Caco-2 (cell line): Measurements from ENCODE around the gene UBE2V1. TPM values are rescaled to one million over a fixed set of nuclear protein-coding genes. Genes with fewer than 3 reads are reported as not detected.

Source experiments
- BruUV-seq: library from RNA; stranded (reverse); fragments of 400-500 nt; replicated peaks from 2 replicates; lab custom pipeline; 2021; lab: Mats Ljungman, UMichigan
- CTCF ChIA-PET: fragments of 300-600 bp; sonication (Branson Sonifier 250); formaldehyde crosslinking; loops from one replicate; lab custom pipeline; 2022; ENCODE audit warnings: antibody characterized with exemption; lab: Charles Lee
- POLR2A ChIA-PET: fragments of 300-600 bp; sonication (Branson Sonifier 250); formaldehyde crosslinking; loops from one replicate; lab custom pipeline; 2022; ENCODE audit warnings: antibody characterized with exemption; lab: Charles Lee
- DNase-seq, 2 experiments: peaks; one replicate each; pipeline versions ENCODE4 v3.0.0 to v3.0.0-alpha.2; 2020 to 2022
- H3K27me3 ChIP-seq: replicated peaks from 2 replicates; pipeline ENCODE4 v1.6.0; 2011; ENCODE audit warnings: low read length; ENCODE audit not compliant: control insufficient read depth, insufficient read depth
- H3K36me3 ChIP-seq: 2 replicates; pipeline ENCODE4 v1.5.1; 2011; ENCODE audit warnings: low read length; ENCODE audit not compliant: control insufficient read depth, insufficient read depth
- H3K4me1 ChIP-seq: fragments of 250-450 bp; sonication (Bioruptor Pico); 2 replicates; pipeline ENCODE4 v1.5.1; 2020; ENCODE audit warnings: mild to moderate bottlenecking
- H3K4me3 ChIP-seq: 2 replicates; pipeline ENCODE4 v1.5.1; 2011; ENCODE audit warnings: low read depth, mild to moderate bottlenecking, control low read depth, low read length
- H3K9me3 ChIP-seq: fragments of 250-450 bp; sonication (Bioruptor Pico); 2 replicates; pipeline ENCODE4 v1.5.1; 2020; ENCODE audit warnings: mild to moderate bottlenecking, moderate library complexity
- H3K27ac Mint-ChIP-seq: one replicate; pipeline ENCODE4 v1.8.0; 2022; ENCODE audit warnings: mixed read lengths; ENCODE audit not compliant: unreplicated experiment
- H3K27me3 Mint-ChIP-seq: one replicate; pipeline ENCODE4 v1.8.0; 2022; ENCODE audit warnings: mixed read lengths; ENCODE audit not compliant: insufficient read depth, unreplicated experiment
- H3K36me3 Mint-ChIP-seq: one replicate; pipeline ENCODE4 v1.8.0; 2022; ENCODE audit warnings: mild to moderate bottlenecking, mixed read lengths; ENCODE audit not compliant: insufficient read depth, unreplicated experiment
- H3K4me1 Mint-ChIP-seq: one replicate; pipeline ENCODE4 v1.8.0; 2022; ENCODE audit warnings: low read depth, mixed read lengths; ENCODE audit not compliant: unreplicated experiment
- H3K4me3 Mint-ChIP-seq: one replicate; pipeline ENCODE4 v1.8.0; 2022; ENCODE audit warnings: mild to moderate bottlenecking, moderate library complexity, mixed read lengths; ENCODE audit not compliant: unreplicated experiment
- H3K9me3 Mint-ChIP-seq: one replicate; pipeline ENCODE4 v1.8.0; 2022; ENCODE audit warnings: mixed read lengths; ENCODE audit not compliant: unreplicated experiment
- CTCF ChIP-seq, 2 experiments: fragments of 200-600 bp in 1 of 2; IDR thresholded peaks; 1 replicate in 1 of 2; 2 replicates in 1 of 2; pipeline versions ENCODE4 v1.5.1 to v1.8.0; 2011 to 2022; ENCODE audit warnings: antibody characterized with exemption in 1 of 2, control low read depth in 1 of 2, inconsistent platforms in 1 of 2, low read depth in 1 of 2, low read length in 1 of 2, mild to moderate bottlenecking in 1 of 2, moderate library complexity in 1 of 2; ENCODE audit not compliant: insufficient read depth in 1 of 2, severe bottlenecking in 1 of 2, unreplicated experiment in 1 of 2
- intact Hi-C: fragments of 100-400 bp; cut with micrococcal nuclease; formaldehyde crosslinking; loops from one replicate; pipeline ENCODE4 v1.10.0; 2022; ENCODE audit not compliant: unreplicated experiment
- total RNA-seq: library from RNA; stranded (reverse); gene quantifications from 2 replicates; pipeline ENCODE4 v1.2.3, GENCODE V29; 2022

UBE2V1 gene
- total RNA-seq, 1 experiment from 2014 or later = 485 TPM

GRCh38 chr20:50038169-50038568 lies 74.8 kb downstream of the UBE2V1 start:
- H3K4me1 Mint-ChIP-seq = peaks cover 37% of the 10 kb centered on the region
- H3K4me3 Mint-ChIP-seq = no peak overlapping the region
- intact Hi-C loops = loop anchor here (2.0 kb wide), 2 partner anchors 25 to 55 kb away; partner anchors contain the start of gene SNAI1
- Histone ChIP-seq H3K9me3 (no peaks in the 10 kb centered on the region), H3K4me3 (no peak overlapping the region), H3K27me3 (no peaks in the 10 kb centered on the region), H3K36me3 (no peaks in the 10 kb centered on the region), H3K4me1 (peaks cover 57% of the 10 kb centered on the region)
- POLR2A ChIA-PET = no interaction called here
- no peak for DNase-seq
- peak overlapping the region; percentile 51 for H3K27ac Mint-ChIP-seq
- BruUV-seq = no TSS peak
- no peak for TF ChIP-seq CTCF (IDR thresholded peaks at IDR 0.05; ENCODE audit: insufficient read depth in 1 of 2, low read depth in 1 of 2, low read length in 1 of 2, severe bottlenecking in 1 of 2, unreplicated experiment in 1 of 2)
- no peaks in the 10 kb centered on the region for H3K9me3 Mint-ChIP-seq
- H3K36me3 Mint-ChIP-seq = no peaks in the 10 kb centered on the region
- CTCF ChIA-PET = interaction anchor here (0.7 to 4.3 kb wide), 5 partner anchors 23 to 59 kb away, joined by 3 to 30 read pairs (median 6); no protein-coding TSS in a partner anchor
- H3K27me3 Mint-ChIP-seq = no peaks in the 10 kb centered on the region

GRCh38 chr20:50037575-50037974 lies 75.4 kb downstream of the UBE2V1 start:
- ChIA-PET CTCF (interaction anchor here (0.7 to 4.3 kb wide), 4 partner anchors 25 to 59 kb away, joined by 3 to 30 read pairs (median 13); no protein-coding TSS in a partner anchor), POLR2A (no interaction called here)
- H3K27ac Mint-ChIP-seq = no peak overlapping the region
- H3K9me3 ChIP-seq = no peaks in the 10 kb centered on the region
- H3K4me1 Mint-ChIP-seq = peaks cover 37% of the 10 kb centered on the region
- H3K36me3 Mint-ChIP-seq = no peaks in the 10 kb centered on the region
- no peak overlapping the region for H3K4me3 Mint-ChIP-seq
- no TSS peak for BruUV-seq
- DNase-seq = peak in 1 of 2 experiments; percentile 49
- peaks cover 63% of the 10 kb centered on the region for H3K4me1 ChIP-seq
- H3K27me3 Mint-ChIP-seq = no peaks in the 10 kb centered on the region
- H3K27me3 ChIP-seq = no peaks in the 10 kb centered on the region
- no peak overlapping the region for H3K4me3 ChIP-seq
- no peak for TF ChIP-seq CTCF (IDR thresholded peaks at IDR 0.05; ENCODE audit: insufficient read depth in 1 of 2, low read depth in 1 of 2, low read length in 1 of 2, severe bottlenecking in 1 of 2, unreplicated experiment in 1 of 2)
- H3K9me3 Mint-ChIP-seq = no peaks in the 10 kb centered on the region
- intact Hi-C loops = no loop called here
- H3K36me3 ChIP-seq = no peaks in the 10 kb centered on the region

GRCh38 chr20:50037123-50037522 lies 75.8 kb downstream of the UBE2V1 start:
- peaks cover 37% of the 10 kb centered on the region for H3K4me1 Mint-ChIP-seq
- ChIA-PET CTCF (interaction anchor here (0.9 to 4.3 kb wide), 3 partner anchors 25 to 58 kb away, joined by 3 to 30 read pairs (median 20); no protein-coding TSS in a partner anchor), POLR2A (interaction anchor here (1.1 kb wide), 1 partner anchor 54 kb away, joined by 4 read pairs; the partner anchor contains the start of gene SNAI1)
- peak in 1 of 2 experiments; percentile 52 for DNase-seq
- H3K27me3 Mint-ChIP-seq = no peaks in the 10 kb centered on the region
- no peaks in the 10 kb centered on the region for H3K36me3 ChIP-seq
- H3K4me3 ChIP-seq = no peak overlapping the region
- H3K27me3 ChIP-seq = no peaks in the 10 kb centered on the region
- no peaks in the 10 kb centered on the region for H3K9me3 Mint-ChIP-seq
- intact Hi-C loops = no loop called here
- H3K4me1 ChIP-seq = peaks cover 67% of the 10 kb centered on the region
- no peak overlapping the region for H3K27ac Mint-ChIP-seq
- H3K4me3 Mint-ChIP-seq = no peak overlapping the region
- H3K36me3 Mint-ChIP-seq = no peaks in the 10 kb centered on the region
- no peak for TF ChIP-seq CTCF (IDR thresholded peaks at IDR 0.05; ENCODE audit: insufficient read depth in 1 of 2, low read depth in 1 of 2, low read length in 1 of 2, severe bottlenecking in 1 of 2, unreplicated experiment in 1 of 2)
- BruUV-seq = no TSS peak
- no peaks in the 10 kb centered on the region for H3K9me3 ChIP-seq
